ENCODE results near the gene MED8. TPM values are rescaled to one million over a fixed set of nuclear protein-coding genes. Genes with fewer than 3 reads are reported as not detected.

The MED8 gene
- total and polyA plus RNA-seq, 12 donors = 10.5 to 32.4 (median 13.9) TPM

- H3K4me1 ChIP-seq = peaks cover 0 to 24% (median 20%) of the 10 kb centered on the region in 9 donors
- ATAC-seq = peak; percentile 48 to 79 (median 69)
Observed at GRCh38 chr1:43382027-43382779, 7.4 kb downstream of the MED8 start.

DNA sequence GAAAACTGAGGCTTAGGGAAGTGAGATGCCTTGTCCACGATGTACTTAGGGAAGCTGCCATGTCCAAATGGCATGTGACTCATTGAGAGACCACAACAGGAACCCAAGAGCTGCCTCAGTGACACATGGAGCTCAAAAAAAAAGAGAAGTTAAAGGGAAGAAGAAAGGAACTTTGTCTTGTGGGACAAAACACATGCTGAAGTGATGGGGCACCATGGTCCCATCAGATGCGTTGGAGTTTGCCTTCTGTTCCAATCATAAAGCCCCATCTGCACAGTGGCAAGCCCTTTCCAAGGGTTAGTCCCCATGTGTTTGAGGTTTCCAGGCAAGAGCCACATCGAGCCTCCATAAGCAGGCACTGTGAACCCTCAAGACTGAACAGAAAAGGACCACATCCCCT lies 8.0 kb downstream of the MED8 start:
- Histone ChIP-seq H3K27ac (peak overlapping the region in 6 of 10 donors; percentile 23 to 75 (median 38)), H3K4me1 (peaks cover 0 to 24% (median 20%) of the 10 kb centered on the region in 9 donors), H3K9me3 (no peaks in the 10 kb centered on the region), H3K36me3 (peaks cover 0 to 91% (median 38%) of the 10 kb centered on the region in 9 donors), H3K27me3 (no peaks in the 10 kb centered on the region), H3K4me3 (no peak overlapping the region)
- TF ChIP-seq, protein P1, sequence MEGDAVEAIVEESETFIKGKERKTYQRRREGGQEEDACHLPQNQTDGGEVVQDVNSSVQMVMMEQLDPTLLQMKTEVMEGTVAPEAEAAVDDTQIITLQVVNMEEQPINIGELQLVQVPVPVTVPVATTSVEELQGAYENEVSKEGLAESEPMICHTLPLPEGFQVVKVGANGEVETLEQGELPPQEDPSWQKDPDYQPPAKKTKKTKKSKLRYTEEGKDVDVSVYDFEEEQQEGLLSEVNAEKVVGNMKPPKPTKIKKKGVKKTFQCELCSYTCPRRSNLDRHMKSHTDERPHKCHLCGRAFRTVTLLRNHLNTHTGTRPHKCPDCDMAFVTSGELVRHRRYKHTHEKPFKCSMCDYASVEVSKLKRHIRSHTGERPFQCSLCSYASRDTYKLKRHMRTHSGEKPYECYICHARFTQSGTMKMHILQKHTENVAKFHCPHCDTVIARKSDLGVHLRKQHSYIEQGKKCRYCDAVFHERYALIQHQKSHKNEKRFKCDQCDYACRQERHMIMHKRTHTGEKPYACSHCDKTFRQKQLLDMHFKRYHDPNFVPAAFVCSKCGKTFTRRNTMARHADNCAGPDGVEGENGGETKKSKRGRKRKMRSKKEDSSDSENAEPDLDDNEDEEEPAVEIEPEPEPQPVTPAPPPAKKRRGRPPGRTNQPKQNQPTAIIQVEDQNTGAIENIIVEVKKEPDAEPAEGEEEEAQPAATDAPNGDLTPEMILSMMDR (IDR thresholded peaks at IDR 0.05) = no peak
- 60 to 66% methylated on average over 3 of the region's 3 CpGs for WGBS, 2 donors
- intact Hi-C loops (cut with DNase I) = loop anchor here in 6 of 10 donors (2.0 to 10.0 kb wide), 4 partner anchors 144 to 155 kb away; no protein-coding TSS in a partner anchor
- DNase-seq (no peak), ATAC-seq (peak in 6 of 8 donors; percentile 17 to 52 (median 48))

More at GRCh38 chr1:43382027-43382779, 7.4 kb downstream of the MED8 start:
- no peak overlapping the region for H3K4me3 ChIP-seq
- H3K27ac ChIP-seq = peak overlapping the region in 9 of 10 donors; percentile 19 to 75 (median 32)
- no peaks in the 10 kb centered on the region for H3K9me3 ChIP-seq
- WGBS, 2 donors = 25 to 39% methylated on average over 6 of the region's 6 CpGs
- TF ChIP-seq, protein P1 (IDR thresholded peaks at IDR 0.05) = no peak
- no peak for DNase-seq
- intact Hi-C loops (cut with DNase I) = loop anchor here in 6 of 10 donors (2.0 to 10.0 kb wide), 4 partner anchors 145 to 155 kb away; no protein-coding TSS in a partner anchor
- H3K27me3 ChIP-seq = no peaks in the 10 kb centered on the region
- peaks cover 0 to 92% (median 42%) of the 10 kb centered on the region in 9 donors for H3K36me3 ChIP-seq

DNA sequence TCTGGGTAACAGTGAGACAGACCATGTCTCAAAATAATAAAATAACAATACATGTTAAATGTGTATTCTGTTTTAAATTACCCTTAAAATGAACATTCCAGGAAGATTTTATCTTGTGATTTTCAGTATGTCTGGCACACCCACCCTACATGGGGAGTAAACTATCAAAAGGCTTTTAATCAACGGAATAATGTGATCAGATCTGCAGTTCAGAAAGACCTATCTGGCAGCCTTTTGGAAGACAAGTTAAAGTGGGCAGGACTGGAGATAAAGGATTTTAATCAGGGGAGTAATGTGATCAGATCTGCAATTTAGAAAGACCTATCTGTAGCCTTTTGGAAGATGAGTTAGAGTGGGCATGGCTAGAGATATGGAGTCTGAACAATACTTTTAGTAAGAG lies 10.1 kb downstream of the MED8 start:
- no peak for DNase-seq
- ATAC-seq = no peak
- Histone ChIP-seq H3K27ac (no peak overlapping the region), H3K4me3 (no peak overlapping the region), H3K36me3 (peaks cover 0 to 82% (median 16%) of the 10 kb centered on the region in 9 donors), H3K27me3 (no peaks in the 10 kb centered on the region), H3K4me1 (peaks cover 0 to 24% (median 20%) of the 10 kb centered on the region in 9 donors), H3K9me3 (no peaks in the 10 kb centered on the region)
- WGBS, 2 donors = 96% methylated on average over 1 of the region's 1 CpG
- intact Hi-C loops (cut with DNase I) = loop anchor here in 1 of 10 donors (10.0 kb wide), 1 partner anchor 145 kb away; no protein-coding TSS in a partner anchor
- TF ChIP-seq, protein P1 (IDR thresholded peaks at IDR 0.05) = no peak

GRCh38 chr1:43377831-43378230 lies 11.8 kb downstream of the MED8 start:
- H3K36me3 ChIP-seq = peaks cover 0 to 69% (median under 1%) of the 10 kb centered on the region in 9 donors
- 94 to 98% methylated on average over 1 of the region's 1 CpG for WGBS, 2 donors
- DNase-seq = no peak
- no peaks in the 10 kb centered on the region for H3K27me3 ChIP-seq
- intact Hi-C loops (cut with DNase I) = loop anchor here in 1 of 10 donors (10.0 kb wide), 1 partner anchor 143 kb away; no protein-coding TSS in a partner anchor
- H3K9me3 ChIP-seq = no peaks in the 10 kb centered on the region
- H3K4me1 ChIP-seq = peaks cover 6 to 35% (median 25%) of the 10 kb centered on the region in 9 donors
- TF ChIP-seq, protein P1 (IDR thresholded peaks at IDR 0.05) = no peak
- no peak for ATAC-seq
- no peak overlapping the region for H3K27ac ChIP-seq
- H3K4me3 ChIP-seq = no peak overlapping the region
